ACC112 (cell line): ENCODE measurements around the gene OSBPL3.

ENCODE experiments used
- H2AFZ ChIP-seq: fragments of 200-600 bp; sonication (generic); one replicate; pipeline ENCODE4 v1.6.0; 2017; ENCODE audit warnings: antibody characterized with exemption, low read length; ENCODE audit not compliant: unreplicated experiment
- H3K27ac ChIP-seq: fragments of 200-600 bp; sonication (generic); 2 replicates; pipeline ENCODE4 v1.5.1; 2014; ENCODE audit warnings: low read depth, mild to moderate bottlenecking, antibody characterized with exemption, low read length, moderate library complexity
- H3K27me3 ChIP-seq: fragments of 200-600 bp; sonication (generic); 2 replicates; pipeline ENCODE4 v1.6.1; 2014; ENCODE audit warnings: mild to moderate bottlenecking, antibody characterized with exemption, low read length, moderate library complexity, mixed read lengths; ENCODE audit not compliant: insufficient read depth
- H3K36me3 ChIP-seq: fragments of 200-600 bp; sonication (generic); 2 replicates; pipeline ENCODE4 v1.6.1; 2016; ENCODE audit warnings: mild to moderate bottlenecking, antibody characterized with exemption, low read length, moderate library complexity, mixed read lengths; ENCODE audit not compliant: insufficient read depth
- H3K4me1 ChIP-seq: fragments of 200-600 bp; sonication (generic); one replicate; pipeline ENCODE4 v1.6.1; 2016; ENCODE audit warnings: low read length, mixed read lengths; ENCODE audit not compliant: insufficient read depth, unreplicated experiment, control insufficient read depth
- H3K4me3 ChIP-seq: fragments of 200-600 bp; sonication (generic); 2 replicates; pipeline ENCODE4 v1.5.1; 2014; ENCODE audit warnings: mild to moderate bottlenecking, low read depth, low read length
- H3K79me2 ChIP-seq: fragments of 200-600 bp; sonication (generic); one replicate; pipeline ENCODE4 v1.6.0; 2016; ENCODE audit warnings: low read length; ENCODE audit not compliant: control insufficient read depth, unreplicated experiment, insufficient read depth

Gene OSBPL3

DNA sequence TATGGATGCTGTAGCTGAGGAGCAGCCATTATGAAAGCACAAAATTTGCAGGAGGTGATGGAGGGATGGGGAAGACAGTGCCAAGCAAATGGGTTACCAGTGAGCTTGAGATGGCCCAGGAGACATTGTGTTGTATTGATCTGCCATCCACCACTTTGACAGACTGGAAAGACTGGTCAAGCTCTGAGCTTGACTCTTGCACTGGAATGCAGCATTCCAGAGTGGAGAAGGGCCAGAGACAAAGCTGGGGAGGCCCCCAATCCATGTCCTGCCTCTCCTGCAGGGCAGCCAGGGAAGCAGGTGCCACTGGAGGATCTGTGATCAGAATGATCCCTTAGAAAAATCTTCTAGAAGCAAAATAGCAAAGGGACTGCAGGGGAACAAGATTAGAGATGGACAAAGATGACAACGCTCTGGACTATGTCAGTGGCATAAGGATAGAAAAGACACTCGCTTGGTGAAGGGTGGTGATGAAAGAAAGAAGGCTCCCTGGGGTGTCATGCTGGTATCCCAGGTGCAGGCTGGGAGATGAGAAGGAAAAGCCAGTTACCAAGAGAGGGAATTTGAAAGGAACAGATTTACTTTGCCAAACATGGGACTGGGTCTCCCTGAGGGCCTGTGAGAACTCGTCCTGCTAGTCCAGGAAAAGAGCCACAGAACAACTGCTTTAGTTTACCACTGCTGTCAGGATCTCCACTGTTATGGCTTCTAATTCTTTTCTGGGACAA, 227.7 kb downstream of the OSBPL3 start:
- H3K27ac ChIP-seq: no peak overlapping the region

DNA sequence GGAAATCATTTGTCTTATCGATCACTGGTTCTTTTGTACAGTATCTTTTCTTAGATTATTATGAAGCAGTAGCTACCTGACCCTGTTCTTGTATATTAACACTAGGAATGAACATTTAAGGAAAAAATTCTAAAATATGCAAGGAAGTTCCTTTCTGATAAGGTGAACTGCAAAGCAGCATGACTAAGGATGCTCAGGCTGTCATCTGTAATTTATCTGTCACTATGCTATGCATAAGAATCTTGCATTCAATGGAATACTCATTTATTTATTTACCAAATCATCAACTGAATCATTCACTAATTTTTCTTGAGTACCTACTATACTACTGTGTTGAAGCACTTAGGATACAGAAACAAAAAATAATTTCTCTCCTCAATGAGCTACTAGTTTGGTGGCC, 228.5 kb downstream of the OSBPL3 start:
- no peak overlapping the region for H3K27ac ChIP-seq
- H3K4me3 ChIP-seq: no peak overlapping the region
- H3K36me3 ChIP-seq: peaks cover 4% of the 10 kb centered on the region; the same call in 1 of the 2 replicates
- H3K79me2 ChIP-seq: peaks cover 36% of the 10 kb centered on the region
- no peak overlapping the region for H2AFZ ChIP-seq
- H3K4me1 ChIP-seq: peaks cover 35% of the 10 kb centered on the region
- no peaks in the 10 kb centered on the region for H3K27me3 ChIP-seq

More for the DNA sequence above, 227.7 kb downstream of the OSBPL3 start:
- H3K79me2 ChIP-seq: peaks cover 36% of the 10 kb centered on the region
- peaks cover 35% of the 10 kb centered on the region for H3K4me1 ChIP-seq
- H2AFZ ChIP-seq: no peak overlapping the region
- peaks cover 4% of the 10 kb centered on the region; the same call in 1 of the 2 replicates for H3K36me3 ChIP-seq
- H3K27me3 ChIP-seq: no peaks in the 10 kb centered on the region
- no peak overlapping the region for H3K4me3 ChIP-seq

DNA sequence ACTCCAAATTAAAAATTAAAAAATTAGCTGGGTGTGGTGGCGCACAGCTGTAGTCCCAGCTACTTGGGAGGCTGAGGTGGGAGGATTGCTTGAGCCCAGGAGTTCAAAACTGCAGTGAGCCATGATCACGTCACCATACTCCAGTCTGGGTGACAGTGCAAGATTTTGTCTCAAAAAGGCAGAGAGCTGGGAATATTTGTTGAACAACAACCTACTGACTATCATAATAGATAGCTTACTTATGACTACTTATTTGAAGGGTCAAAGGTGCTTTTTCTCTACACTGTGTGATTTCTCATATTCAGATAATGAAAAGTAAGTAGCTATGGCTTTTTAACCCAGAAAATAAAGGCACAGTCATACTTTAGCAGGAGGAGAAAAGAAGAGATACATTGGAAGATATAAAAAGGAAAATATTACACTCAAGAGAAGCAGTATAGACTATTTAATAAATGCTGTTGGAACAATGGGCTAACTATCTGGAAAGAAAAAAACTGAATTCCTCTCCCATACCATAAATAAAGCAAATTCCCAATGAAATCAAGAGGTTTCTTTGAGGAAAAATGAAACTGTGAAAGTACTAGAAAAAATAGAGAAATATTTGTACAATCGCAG, 229.4 kb downstream of the OSBPL3 start:
- Histone ChIP-seq H2AFZ (no peak overlapping the region), H3K27ac (peak overlapping the region; percentile 47), H3K79me2 (peaks cover 34% of the 10 kb centered on the region), H3K4me3 (no peak overlapping the region), H3K36me3 (peaks cover 4% of the 10 kb centered on the region; the same call in 1 of the 2 replicates), H3K27me3 (no peaks in the 10 kb centered on the region), H3K4me1 (peaks cover 26% of the 10 kb centered on the region)

DNA sequence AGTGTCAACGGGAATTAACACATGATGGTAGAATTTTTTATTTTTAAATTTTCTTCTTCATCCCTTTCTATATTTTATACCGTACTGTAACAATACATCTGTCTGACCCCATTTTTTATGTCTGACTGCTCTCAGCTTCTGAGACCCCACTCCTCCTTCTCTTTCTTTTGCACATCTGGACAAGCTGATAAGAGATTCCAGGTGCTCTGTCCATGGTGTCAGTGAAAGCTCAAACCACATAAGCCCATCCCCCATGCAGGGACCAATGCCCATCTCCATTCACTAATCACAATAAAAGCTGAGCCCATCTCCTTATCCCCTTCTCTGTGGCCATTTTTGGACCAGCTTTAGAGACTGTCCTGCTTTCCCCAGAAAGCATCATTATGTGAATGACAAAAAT, 231.5 kb downstream of the OSBPL3 start:
- Histone ChIP-seq H3K79me2 (peaks cover 21% of the 10 kb centered on the region), H3K4me3 (no peak overlapping the region), H3K27me3 (no peaks in the 10 kb centered on the region), H3K4me1 (peaks cover 15% of the 10 kb centered on the region), H2AFZ (no peak overlapping the region), H3K27ac (no peak overlapping the region), H3K36me3 (peaks cover 4% of the 10 kb centered on the region; the same call in 1 of the 2 replicates)
